GM12878 (cell line): ENCODE results near the gene DAGLA. TPM values are rescaled to one million over a fixed set of nuclear protein-coding genes. Genes with fewer than 3 reads are reported as not detected.

Experiments
- ATAC-seq: fragments of 200-7000 bp; cut with Tn5 transposase; 3 replicates; pipeline ENCODE4 v1.9.1; 2020; ENCODE audit warnings: mild to moderate bottlenecking, moderate library complexity
- BruUV-seq: library from RNA; stranded (reverse); fragments of 400-500 nt; replicated peaks from 2 replicates; lab custom pipeline; 2021; lab: Mats Ljungman, UMichigan
- CTCF ChIA-PET: fragments of 300-600 bp; sonication (Branson Sonifier 250); formaldehyde crosslinking; extraction: SDS; loops from one replicate; lab custom pipeline; 2021; ENCODE audit warnings: inconsistent platforms; lab: Yijun Ruan, JAX
- POLR2A ChIA-PET: fragments of 350-600 bp; formaldehyde crosslinking; extraction: SDS; loops from one replicate; lab custom pipeline; 2021; ENCODE audit warnings: inconsistent platforms; lab: Charles Lee
- RAD21 ChIA-PET: fragments of 300-600 bp; sonication (Branson Sonifier 250); formaldehyde crosslinking; loops from one replicate; lab custom pipeline; 2023; ENCODE audit warnings: antibody characterized with exemption; ENCODE audit not compliant: unreplicated experiment; lab: Charles Lee
- SMC1A ChIA-PET: fragments of 300-600 bp; sonication (Branson Sonifier 250); formaldehyde crosslinking; loops from one replicate; lab custom pipeline; 2023; ENCODE audit not compliant: unreplicated experiment, uncharacterized antibody; lab: Charles Lee
- DNase-seq: peaks from one replicate; pipeline ENCODE4 v3.0.0-alpha.2; 2011; ENCODE audit warnings: low read depth, low spot score
- FAIRE-seq: peaks from 3 replicates; lab custom pipeline; 2011; peaks lifted over from hg19 to GRCh38; lab: Jason Lieb, UNC
- H2AFZ ChIP-seq: 2 replicates; pipeline ENCODE4 v1.6.0; 2011; ENCODE audit warnings: low read depth, low read length, control low read depth; ENCODE audit not compliant: control insufficient read depth
- H3K27ac ChIP-seq: 2 replicates; pipeline ENCODE4 v1.5.1; 2011; ENCODE audit warnings: control low read depth; ENCODE audit not compliant: control insufficient read depth, insufficient read depth
- H3K27me3 ChIP-seq, 2 experiments: replicated peaks in 1 of 2; 2 replicates each; pipeline versions ENCODE4 v1.6.0 to v1.6.1; 2011; ENCODE audit warnings: low read length in 1 of 2; ENCODE audit not compliant: control insufficient read depth in 2 of 2, insufficient read depth in 2 of 2
- H3K36me3 ChIP-seq, 2 experiments: 2 replicates each; pipeline ENCODE4 v1.5.1; 2011; ENCODE audit warnings: low read length in 1 of 2; ENCODE audit not compliant: control insufficient read depth in 2 of 2, insufficient read depth in 2 of 2
- H3K4me1 ChIP-seq: 2 replicates; pipeline ENCODE4 v1.6.1; 2011; ENCODE audit warnings: mild to moderate bottlenecking, low read length, moderate library complexity, mixed read lengths; ENCODE audit not compliant: control insufficient read depth, insufficient read depth
- H3K4me2 ChIP-seq: 2 replicates; pipeline ENCODE4 v1.6.0; 2011; ENCODE audit warnings: control low read depth; ENCODE audit not compliant: control insufficient read depth, insufficient read depth
- H3K4me3 ChIP-seq: fragments of 200-600 bp; sonication (generic); 2 replicates; pipeline ENCODE4 v1.5.1; 2016
- H3K79me2 ChIP-seq: 2 replicates; pipeline ENCODE4 v1.6.0; 2011; ENCODE audit warnings: low read length; ENCODE audit not compliant: control insufficient read depth, insufficient read depth
- H3K9ac ChIP-seq: 2 replicates; pipeline ENCODE4 v1.8.0; 2011; ENCODE audit warnings: low read length, control low read depth, mixed read lengths; ENCODE audit not compliant: control insufficient read depth, insufficient read depth
- H3K9me3 ChIP-seq: replicated peaks from 3 replicates; pipeline ENCODE4 v1.5.1; 2011; ENCODE audit warnings: mild to moderate bottlenecking, low read length; ENCODE audit not compliant: control insufficient read depth, insufficient read depth
- H4K20me1 ChIP-seq: 2 replicates; pipeline ENCODE4 v1.6.0; 2011; ENCODE audit not compliant: control insufficient read depth, insufficient read depth
- BACH1 ChIP-seq: fragments of 450-650 bp; IDR thresholded peaks from 2 replicates; pipeline ENCODE4 v1.6.1; 2017; ENCODE audit warnings: mild to moderate bottlenecking, borderline replicate concordance
- BMI1 ChIP-seq: fragments of 450-650 bp; IDR thresholded peaks from 2 replicates; pipeline ENCODE4 v1.6.1; 2016; ENCODE audit warnings: mild to moderate bottlenecking, moderate library complexity, borderline replicate concordance
- DPF2 ChIP-seq: fragments of 450-650 bp; IDR thresholded peaks from 2 replicates; pipeline ENCODE4 v1.6.1; 2017; ENCODE audit warnings: mild to moderate bottlenecking
- HDGF ChIP-seq: fragments of 450-650 bp; IDR thresholded peaks from 2 replicates; pipeline ENCODE4 v1.6.1; 2016; ENCODE audit warnings: antibody characterized with exemption
- LARP7 ChIP-seq: fragments of 450-650 bp; IDR thresholded peaks from 2 replicates; pipeline ENCODE4 v1.6.1; 2017; ENCODE audit warnings: mild to moderate bottlenecking
- MEF2A ChIP-seq: IDR thresholded peaks from 2 replicates; pipeline ENCODE4 v1.6.1; 2011; ENCODE audit warnings: low read depth, mild to moderate bottlenecking, low read length, moderate library complexity; ENCODE audit not compliant: insufficient read depth
- MTA2 ChIP-seq: fragments of 450-650 bp; IDR thresholded peaks from 2 replicates; pipeline ENCODE4 v1.6.1; 2016; ENCODE audit warnings: low read depth, mild to moderate bottlenecking, moderate library complexity
- NFIC ChIP-seq: IDR thresholded peaks from 2 replicates; pipeline ENCODE4 v1.6.1; 2012; ENCODE audit warnings: low read depth, mild to moderate bottlenecking, inconsistent platforms, low read length, moderate library complexity
- SMC3 ChIP-seq: IDR thresholded peaks from 2 replicates; pipeline ENCODE4 v1.6.1; 2011; ENCODE audit warnings: low read length, improper control_type of control experiment, borderline replicate concordance
- SP1 ChIP-seq: IDR thresholded peaks from one replicate; pipeline ENCODE4 v1.6.1; 2011; ENCODE audit warnings: low read depth, low read length
- WRNIP1 ChIP-seq: IDR thresholded peaks from 2 replicates; pipeline ENCODE4 v1.6.1; 2011; ENCODE audit warnings: low read depth, low read length, improper control_type of control experiment, borderline replicate concordance
- WGBS: methylation state at CpG from one replicate; pipeline ENCODE4 v1.1.6; 2016; ENCODE audit warnings: low lambda C conversion rate; ENCODE audit not compliant: insufficient replicate concordance, insufficient coverage; ENCODE audit errors: missing lambda C conversion rate; 5-methylcytosine and 5-hydroxymethylcytosine counted together
- in situ Hi-C: fragments of 300-500 bp; cut with MboI; formaldehyde crosslinking; loops from 9 replicates; pipeline ENCODE4 v1.14.3; 2018; ENCODE audit warnings: mixed read lengths
- intact Hi-C: fragments of 100-400 bp; cut with micrococcal nuclease; formaldehyde crosslinking; loops from one replicate; pipeline ENCODE4 v1.14.2; 2022; ENCODE audit not compliant: unreplicated experiment
- polyA plus RNA-seq, 11 experiments: library from polyadenylated mRNA; depleted of rRNA in 4 of 11; unstranded in 6 of 11; stranded (reverse) in 5 of 11; fragments of >200 nt; fragmentation: Nextera tagmentation in 4 of 11; fragmentation: Illumina TruSeq in 1 of 11; extraction: Ambion mirVana in 4 of 11; extraction: Trizol in 1 of 11; gene quantifications; 1 replicate in 1 of 11; 2 replicates in 10 of 11; pipeline versions ENCODE4 v1.2.1 to v1.2.3, GENCODE V29; 2011 to 2016; ENCODE audit warnings: inconsistent platforms in 2 of 11, missing spikeins in 2 of 11, low read depth in 1 of 11
- total RNA-seq, 4 experiments: library from RNA; depleted of rRNA in 3 of 4; stranded (reverse); fragments of >200 nt in 3 of 4; fragmentation: Illumina TruSeq in 1 of 4; extraction: Trizol in 1 of 4; gene quantifications; 2 replicates each; pipeline versions ENCODE4 v1.2.1 to v1.2.3, GENCODE V29; 2013 to 2021
- TF ChIP-seq, protein P1 (sequence below): fragments of 450-650 bp; formaldehyde crosslinking; IDR thresholded peaks from 2 replicates; pipeline ENCODE4 v1.5.0; 2022; ENCODE audit warnings: mild to moderate bottlenecking, missing genetic modification characterization

DAGLA gene
- total and polyA plus RNA-seq, 10 of the 15 experiments (the other 5 are each of a cell fraction or from before 2014, with no cell fraction given), result 0.05 TPM; not detected in 9

DNA sequence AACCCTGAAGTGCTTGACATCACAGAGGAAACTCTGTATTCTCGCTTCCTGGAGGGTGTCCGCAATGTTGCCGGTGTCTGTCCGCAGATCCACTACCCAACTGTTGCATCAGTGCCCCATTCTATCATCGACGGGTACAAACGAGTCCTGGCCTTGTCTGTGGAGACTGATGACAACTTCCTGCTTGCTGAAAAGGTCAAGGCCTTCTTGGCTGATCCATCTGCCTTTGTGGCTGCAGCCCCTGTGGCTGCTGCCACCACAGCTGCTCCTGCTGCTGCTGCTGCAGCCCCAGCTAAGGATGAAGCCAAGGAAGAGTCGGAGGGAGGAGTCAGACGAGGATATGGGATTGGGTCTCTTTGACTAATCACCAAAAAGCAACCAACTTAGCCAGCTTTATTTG, 42.9 kb upstream of the DAGLA start:
- H3K36me3 ChIP-seq, result no peaks in the 10 kb centered on the region
- RAD21 ChIA-PET, result interaction anchor here (0.7 kb wide), 1 partner anchor 197 kb away, joined by 4 read pairs; no protein-coding TSS in a partner anchor
- no peak overlapping the region for H3K4me3 ChIP-seq
- H3K27me3 ChIP-seq, result peaks cover 0 to 2% of the 10 kb centered on the region in 2 experiments; a peak in 1 of 4 replicates
- POLR2A ChIA-PET, result interaction anchor here (0.6 kb wide), 2 partner anchors 22 to 38 kb away, joined by 3 to 5 read pairs; no protein-coding TSS in a partner anchor
- H3K4me2 ChIP-seq, result no peak overlapping the region
- ATAC-seq, result no peak
- WGBS, result 39% methylated on average over 9 of the region's 9 CpGs
- BruUV-seq, result no TSS peak
- no peak for DNase-seq
- H3K9ac ChIP-seq, result no peak overlapping the region
- in situ Hi-C loops (loop anchor here (5.0 kb wide), 1 partner anchor 160 kb away; no protein-coding TSS in a partner anchor), intact Hi-C loops (loop anchor here (10.0 kb wide), 1 partner anchor 102 kb away; no protein-coding TSS in a partner anchor)
- SMC1A ChIA-PET, result no interaction called here
- H3K27ac ChIP-seq, result no peak overlapping the region
- no peak overlapping the region for H2AFZ ChIP-seq
- H3K9me3 ChIP-seq, result no peaks in the 10 kb centered on the region
- no peaks in the 10 kb centered on the region for H3K4me1 ChIP-seq
- CTCF ChIA-PET, result interaction anchor here (0.8 to 3.8 kb wide), 6 partner anchors 7 to 165 kb away, joined by 3 to 11 read pairs (median 8); no protein-coding TSS in a partner anchor
- FAIRE-seq, result no peak
- no peaks in the 10 kb centered on the region for H3K79me2 ChIP-seq
- TF ChIP-seq BACH1 (no peak), SP1 (no peak), HDGF (no peak), MTA2 (no peak), NFIC (no peak), SMC3 (no peak), MEF2A (no peak), BMI1 (no peak), LARP7 (no peak), WRNIP1 (no peak), DPF2 (no peak)
- TF ChIP-seq, protein P1, sequence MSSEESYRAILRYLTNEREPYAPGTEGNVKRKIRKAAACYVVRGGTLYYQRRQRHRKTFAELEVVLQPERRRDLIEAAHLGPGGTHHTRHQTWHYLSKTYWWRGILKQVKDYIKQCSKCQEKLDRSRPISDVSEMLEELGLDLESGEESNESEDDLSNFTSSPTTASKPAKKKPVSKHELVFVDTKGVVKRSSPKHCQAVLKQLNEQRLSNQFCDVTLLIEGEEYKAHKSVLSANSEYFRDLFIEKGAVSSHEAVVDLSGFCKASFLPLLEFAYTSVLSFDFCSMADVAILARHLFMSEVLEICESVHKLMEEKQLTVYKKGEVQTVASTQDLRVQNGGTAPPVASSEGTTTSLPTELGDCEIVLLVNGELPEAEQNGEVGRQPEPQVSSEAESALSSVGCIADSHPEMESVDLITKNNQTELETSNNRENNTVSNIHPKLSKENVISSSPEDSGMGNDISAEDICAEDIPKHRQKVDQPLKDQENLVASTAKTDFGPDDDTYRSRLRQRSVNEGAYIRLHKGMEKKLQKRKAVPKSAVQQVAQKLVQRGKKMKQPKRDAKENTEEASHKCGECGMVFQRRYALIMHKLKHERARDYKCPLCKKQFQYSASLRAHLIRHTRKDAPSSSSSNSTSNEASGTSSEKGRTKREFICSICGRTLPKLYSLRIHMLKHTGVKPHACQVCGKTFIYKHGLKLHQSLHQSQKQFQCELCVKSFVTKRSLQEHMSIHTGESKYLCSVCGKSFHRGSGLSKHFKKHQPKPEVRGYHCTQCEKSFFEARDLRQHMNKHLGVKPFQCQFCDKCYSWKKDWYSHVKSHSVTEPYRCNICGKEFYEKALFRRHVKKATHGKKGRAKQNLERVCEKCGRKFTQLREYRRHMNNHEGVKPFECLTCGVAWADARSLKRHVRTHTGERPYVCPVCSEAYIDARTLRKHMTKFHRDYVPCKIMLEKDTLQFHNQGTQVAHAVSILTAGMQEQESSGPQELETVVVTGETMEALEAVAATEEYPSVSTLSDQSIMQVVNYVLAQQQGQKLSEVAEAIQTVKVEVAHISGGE (CRISPR knock-in tag), result no peak
- no peaks in the 10 kb centered on the region for H4K20me1 ChIP-seq
